Calu3 (cell line): ENCODE data around the gene SPINT1. TPM values are rescaled to one million over a fixed set of nuclear protein-coding genes. Genes with fewer than 3 reads are reported as not detected.

ENCODE experiments used
- BruUV-seq: library from RNA; stranded (reverse); fragments of 400-500 nt; replicated peaks from 2 replicates; lab custom pipeline; 2021; lab: Mats Ljungman, UMichigan
- CTCF ChIA-PET: fragments of 300-600 bp; sonication (Branson Sonifier 250); formaldehyde crosslinking; loops from one replicate; lab custom pipeline; 2022; ENCODE audit warnings: antibody characterized with exemption; lab: Charles Lee
- DNase-seq: peaks from one replicate; pipeline ENCODE4 v3.0.0; 2022
- H3K27ac Mint-ChIP-seq: one replicate; pipeline ENCODE4 v1.8.0; 2022; ENCODE audit warnings: mixed read lengths; ENCODE audit not compliant: unreplicated experiment
- H3K27me3 Mint-ChIP-seq: one replicate; pipeline ENCODE4 v1.8.0; 2022; ENCODE audit warnings: mixed read lengths; ENCODE audit not compliant: unreplicated experiment
- H3K36me3 Mint-ChIP-seq: one replicate; pipeline ENCODE4 v1.8.0; 2022; ENCODE audit warnings: mild to moderate bottlenecking, moderate library complexity, mixed read lengths; ENCODE audit not compliant: insufficient read depth, unreplicated experiment
- H3K4me1 Mint-ChIP-seq: one replicate; pipeline ENCODE4 v1.8.0; 2022; ENCODE audit warnings: mild to moderate bottlenecking, low read depth, mixed read lengths; ENCODE audit not compliant: unreplicated experiment
- H3K4me3 Mint-ChIP-seq: one replicate; pipeline ENCODE4 v1.8.0; 2022; ENCODE audit warnings: mild to moderate bottlenecking, low read depth, moderate library complexity, mixed read lengths; ENCODE audit not compliant: unreplicated experiment
- H3K9me3 Mint-ChIP-seq: one replicate; pipeline ENCODE4 v1.8.0; 2022; ENCODE audit warnings: low read depth, mixed read lengths; ENCODE audit not compliant: unreplicated experiment
- intact Hi-C: fragments of 100-400 bp; cut with micrococcal nuclease; formaldehyde crosslinking; loops from one replicate; pipeline ENCODE4 v1.10.0; 2022; ENCODE audit not compliant: unreplicated experiment
- total RNA-seq: library from RNA; stranded (reverse); gene quantifications from 2 replicates; pipeline ENCODE4 v1.2.3, GENCODE V29; 2022
- TF ChIP-seq, protein P1 (sequence below): fragments of 200-600 bp; IDR thresholded peaks from one replicate; pipeline ENCODE4 v1.8.0; 2022; ENCODE audit warnings: antibody characterized with exemption; ENCODE audit not compliant: unreplicated experiment

Gene SPINT1
- total RNA-seq, 1 experiment from 2014 or later = 93.7 TPM

DNA sequence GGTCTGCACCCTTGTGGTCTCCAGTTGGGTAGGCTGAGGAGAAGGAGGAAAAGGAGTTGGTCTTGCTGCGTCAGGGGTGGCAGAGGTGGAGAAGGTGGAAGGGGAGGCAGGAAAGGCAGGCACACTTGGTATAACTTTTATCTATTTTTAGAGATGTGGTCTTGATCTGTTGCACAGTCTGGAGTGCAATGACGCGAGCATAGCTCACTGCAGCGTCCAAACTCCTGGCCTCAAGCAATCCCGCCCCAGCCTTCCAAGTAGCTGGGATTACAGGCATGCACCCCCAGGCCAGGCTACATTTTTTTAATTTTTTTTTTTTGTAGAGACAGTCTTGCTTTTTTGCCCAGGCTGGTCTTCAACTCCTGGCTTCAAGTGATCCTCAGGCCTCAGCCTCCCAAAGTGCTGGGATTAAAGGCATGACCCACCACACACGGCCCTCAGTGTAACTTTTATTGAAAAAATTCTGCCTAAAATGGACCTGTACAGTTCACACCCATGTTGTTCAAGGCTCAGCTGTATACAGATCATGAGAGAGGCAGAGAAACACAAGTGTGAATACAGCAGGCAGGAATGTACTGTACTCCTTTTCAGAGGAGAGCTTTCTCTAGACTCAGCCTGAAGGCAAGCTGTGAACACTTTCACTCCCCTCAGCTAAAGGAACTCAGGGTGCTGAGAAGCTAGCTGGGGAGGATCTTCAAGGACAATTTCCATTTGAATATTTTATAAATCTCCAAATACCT, 32.3 kb downstream of the SPINT1 start:
- intact Hi-C loops = no loop called here
- no TSS peak for BruUV-seq
- no peak overlapping the region for H3K27ac Mint-ChIP-seq

DNA sequence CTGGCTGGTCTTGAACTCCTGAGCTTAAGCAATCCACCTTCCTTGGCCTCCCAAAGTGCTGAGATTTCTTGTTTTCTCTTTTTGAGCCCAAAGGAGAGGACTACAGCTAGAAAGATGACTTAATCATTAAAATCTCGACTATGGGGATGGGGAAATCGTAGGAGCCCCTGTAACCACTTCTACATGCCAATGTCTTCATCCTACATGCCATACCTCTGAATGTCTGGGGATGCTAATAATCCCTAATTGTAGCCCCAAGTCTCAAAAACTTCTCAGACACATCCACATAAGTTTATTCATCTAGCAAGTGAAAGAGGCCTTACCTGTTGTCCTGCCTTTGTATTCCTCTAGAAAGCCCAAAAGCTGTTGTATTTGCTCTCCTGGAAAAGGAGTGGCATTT, 33.8 kb downstream of the SPINT1 start:
- TF ChIP-seq, protein P1, sequence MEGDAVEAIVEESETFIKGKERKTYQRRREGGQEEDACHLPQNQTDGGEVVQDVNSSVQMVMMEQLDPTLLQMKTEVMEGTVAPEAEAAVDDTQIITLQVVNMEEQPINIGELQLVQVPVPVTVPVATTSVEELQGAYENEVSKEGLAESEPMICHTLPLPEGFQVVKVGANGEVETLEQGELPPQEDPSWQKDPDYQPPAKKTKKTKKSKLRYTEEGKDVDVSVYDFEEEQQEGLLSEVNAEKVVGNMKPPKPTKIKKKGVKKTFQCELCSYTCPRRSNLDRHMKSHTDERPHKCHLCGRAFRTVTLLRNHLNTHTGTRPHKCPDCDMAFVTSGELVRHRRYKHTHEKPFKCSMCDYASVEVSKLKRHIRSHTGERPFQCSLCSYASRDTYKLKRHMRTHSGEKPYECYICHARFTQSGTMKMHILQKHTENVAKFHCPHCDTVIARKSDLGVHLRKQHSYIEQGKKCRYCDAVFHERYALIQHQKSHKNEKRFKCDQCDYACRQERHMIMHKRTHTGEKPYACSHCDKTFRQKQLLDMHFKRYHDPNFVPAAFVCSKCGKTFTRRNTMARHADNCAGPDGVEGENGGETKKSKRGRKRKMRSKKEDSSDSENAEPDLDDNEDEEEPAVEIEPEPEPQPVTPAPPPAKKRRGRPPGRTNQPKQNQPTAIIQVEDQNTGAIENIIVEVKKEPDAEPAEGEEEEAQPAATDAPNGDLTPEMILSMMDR = no peak
- Mint-ChIP-seq H3K27me3 (no peaks in the 10 kb centered on the region), H3K27ac (no peak overlapping the region), H3K4me1 (peaks cover 9% of the 10 kb centered on the region), H3K36me3 (peaks cover 11% of the 10 kb centered on the region), H3K9me3 (no peaks in the 10 kb centered on the region), H3K4me3 (no peak overlapping the region)
- intact Hi-C loops = no loop called here
- CTCF ChIA-PET = interaction anchor here (0.6 to 0.7 kb wide), 3 partner anchors 16 to 262 kb away, joined by 4 to 9 read pairs (median 5); no protein-coding TSS in a partner anchor
- BruUV-seq = no TSS peak
- no peak for DNase-seq

More for the DNA sequence above, 32.3 kb downstream of the SPINT1 start:
- TF ChIP-seq, protein P1 = no peak
- peaks cover 23% of the 10 kb centered on the region for H3K36me3 Mint-ChIP-seq
- H3K27me3 Mint-ChIP-seq = no peaks in the 10 kb centered on the region
- H3K4me1 Mint-ChIP-seq = peaks cover 25% of the 10 kb centered on the region
- CTCF ChIA-PET = interaction anchor here (0.6 kb wide), 1 partner anchor 245 kb away, joined by 3 read pairs; no protein-coding TSS in a partner anchor
- no peak overlapping the region for H3K4me3 Mint-ChIP-seq
- DNase-seq = no peak
- H3K9me3 Mint-ChIP-seq = no peaks in the 10 kb centered on the region

DNA sequence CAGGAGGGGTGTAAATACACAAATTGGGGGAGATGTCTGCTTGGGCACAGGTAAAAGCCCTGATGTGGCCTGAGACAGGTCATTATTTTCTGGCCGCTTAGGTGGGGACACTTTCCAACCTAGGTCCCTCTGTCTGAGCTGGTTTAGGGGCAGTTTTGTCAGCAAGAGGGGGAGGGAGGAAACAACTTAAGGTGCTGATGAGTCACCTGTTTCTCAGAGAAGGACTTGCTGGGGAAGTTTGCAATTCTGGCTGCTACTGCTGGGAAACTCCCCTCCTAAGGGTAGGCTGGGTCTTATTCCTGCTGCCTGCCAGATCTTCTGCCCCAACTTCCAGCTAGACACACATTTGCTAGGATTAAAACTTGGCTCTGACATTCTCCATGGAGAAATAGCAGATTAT, 34.9 kb downstream of the SPINT1 start:
- H3K9me3 Mint-ChIP-seq = no peaks in the 10 kb centered on the region
- no TSS peak for BruUV-seq
- intact Hi-C loops = no loop called here
- CTCF ChIA-PET = interaction anchor here (0.7 to 1.7 kb wide), 6 partner anchors 10 to 28 kb away, joined by 3 to 8 read pairs (median 4); partner anchors contain the start of gene VPS18
- peak; percentile 45 for DNase-seq
- peak overlapping the region; percentile 36 for H3K27ac Mint-ChIP-seq
- no peaks in the 10 kb centered on the region for H3K27me3 Mint-ChIP-seq
- peaks cover 5% of the 10 kb centered on the region for H3K36me3 Mint-ChIP-seq
- no peak overlapping the region for H3K4me3 Mint-ChIP-seq
- H3K4me1 Mint-ChIP-seq = peaks cover 8% of the 10 kb centered on the region
- TF ChIP-seq, protein P1 = no peak

DNA sequence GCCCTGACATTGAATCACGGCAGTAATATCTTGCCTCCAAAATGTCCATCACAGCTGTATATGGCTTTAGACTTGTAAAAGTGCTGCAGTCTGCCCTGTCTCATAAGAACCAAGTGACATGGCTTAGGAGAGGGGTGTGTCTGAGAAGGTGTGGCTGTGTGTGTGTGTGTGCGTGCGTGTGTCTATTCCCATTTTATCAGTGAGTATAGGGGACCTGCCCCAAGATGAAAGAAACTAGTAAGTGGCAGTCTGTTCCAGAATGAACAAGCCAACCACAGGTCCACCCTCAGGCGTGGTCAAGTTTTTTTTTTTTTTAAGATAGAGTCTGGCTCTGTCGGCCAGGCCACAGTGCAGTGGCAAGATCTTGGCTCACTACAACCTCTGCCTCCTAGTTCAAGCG, 35.8 kb downstream of the SPINT1 start:
- no peak for DNase-seq
- Mint-ChIP-seq H3K9me3 (no peaks in the 10 kb centered on the region), H3K4me3 (no peak overlapping the region), H3K27ac (no peak overlapping the region), H3K27me3 (no peaks in the 10 kb centered on the region), H3K36me3 (no peaks in the 10 kb centered on the region), H3K4me1 (no peaks in the 10 kb centered on the region)
- TF ChIP-seq, protein P1 = no peak
- intact Hi-C loops = no loop called here
- CTCF ChIA-PET = interaction anchor here (0.8 to 1.7 kb wide), 3 partner anchors 11 to 17 kb away, joined by 4 to 6 read pairs (median 4); no protein-coding TSS in a partner anchor
- no TSS peak for BruUV-seq
